GM12801 (cell line): ENCODE data around the gene TSHZ2.

Experiments
- CTCF ChIP-seq: IDR thresholded peaks from one replicate; pipeline ENCODE4 v1.5.1; 2011; ENCODE audit warnings: control low read depth; ENCODE audit not compliant: insufficient read length; ENCODE audit errors: extremely low read depth

The TSHZ2 gene

GRCh38 chr20:53490620-53491019 is 518.5 kb downstream of the TSHZ2 start:
- no peak for TF ChIP-seq CTCF

DNA sequence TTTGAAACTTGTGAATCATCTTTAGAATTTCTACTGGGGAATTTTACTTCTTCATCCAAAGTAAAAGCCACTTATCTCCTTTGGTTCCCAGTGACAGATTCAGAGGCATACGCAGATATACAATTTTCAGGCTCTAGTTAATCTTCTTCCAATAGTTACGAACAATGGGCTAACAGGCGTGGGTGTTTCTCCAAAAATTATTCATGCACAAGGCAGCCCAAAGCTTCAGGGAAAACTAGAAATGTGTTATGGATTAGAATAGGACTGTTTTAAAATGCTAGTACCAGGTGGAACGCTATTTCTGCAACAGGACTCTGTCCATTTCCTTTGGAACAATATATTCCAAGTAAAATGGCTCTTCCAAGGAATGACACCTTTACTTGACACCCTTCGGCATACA is 519.3 kb downstream of the TSHZ2 start:
- TF ChIP-seq CTCF: no peak

- no peak for TF ChIP-seq CTCF
Measured at GRCh38 chr20:53492212-53492611, 520.1 kb downstream of the TSHZ2 start.

GRCh38 chr20:53493311-53493857 is 521.2 kb downstream of the TSHZ2 start:
- TF ChIP-seq CTCF: no peak

- no peak for TF ChIP-seq CTCF
Measured at GRCh38 chr20:53494753-53495152, 522.6 kb downstream of the TSHZ2 start.

DNA sequence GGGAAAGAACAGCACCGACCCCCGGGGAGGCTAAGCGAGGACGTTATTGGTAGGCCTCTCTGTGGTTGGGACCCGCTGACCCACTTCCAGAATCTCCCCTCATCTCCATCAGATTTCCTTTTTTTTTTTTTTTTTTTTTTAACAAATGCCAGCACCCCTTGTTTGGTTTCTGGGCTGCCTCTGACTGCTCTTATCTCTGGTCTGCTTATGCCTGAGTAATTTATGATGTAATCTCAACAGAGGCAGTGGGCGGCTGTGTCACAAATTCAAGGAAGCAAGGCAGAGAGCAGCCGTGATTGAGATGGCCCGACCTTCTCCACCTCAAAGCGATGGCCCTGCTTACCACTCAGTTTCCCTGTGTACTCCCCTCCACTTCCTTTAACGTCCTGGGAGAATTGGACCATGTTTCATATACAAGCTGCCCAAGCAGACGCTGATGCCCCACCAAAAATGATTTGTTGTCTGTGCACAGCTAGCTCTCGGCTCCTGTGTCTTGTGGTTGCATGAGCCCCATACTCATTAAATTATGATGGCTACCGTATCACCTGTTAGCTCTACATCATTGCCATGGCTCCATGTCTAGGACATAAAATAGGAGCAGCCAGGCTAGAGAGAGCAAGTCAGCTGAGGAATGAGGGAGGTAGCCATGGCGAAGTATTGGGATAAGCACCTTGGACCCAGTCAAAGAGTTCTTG is 523.4 kb downstream of the TSHZ2 start:
- TF ChIP-seq CTCF: no peak

- TF ChIP-seq CTCF: no peak
Measured at GRCh38 chr20:53497246-53497645, 525.1 kb downstream of the TSHZ2 start.

DNA sequence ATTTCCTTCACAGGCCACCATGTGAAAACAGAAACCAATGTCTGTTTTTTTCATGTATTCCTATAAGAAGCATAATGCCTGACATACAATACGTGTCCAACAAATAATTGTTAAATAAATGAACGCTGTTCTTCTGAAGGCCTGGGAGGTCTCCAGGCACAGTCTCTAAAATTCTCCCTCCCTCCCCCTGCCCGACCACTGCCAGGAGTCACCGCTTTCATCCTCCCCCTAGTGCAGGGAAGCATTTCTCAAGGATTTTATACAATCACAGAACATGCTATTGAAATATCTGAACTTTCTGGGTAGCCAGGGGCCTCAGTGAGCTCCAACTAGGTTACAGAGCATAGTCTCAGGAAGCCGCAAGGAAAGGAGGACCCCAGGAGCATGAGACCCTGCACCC is 526.2 kb downstream of the TSHZ2 start:
- no peak for TF ChIP-seq CTCF
